ENCODE data around the gene OSBPL10. TPM values are rescaled to one million over a fixed set of nuclear protein-coding genes. Genes with fewer than 3 reads are reported as not detected.

The OSBPL10 gene
- 100 to 1,000 TPM; 160 to 175 TPM for total RNA-seq
- 113 TPM for polyA plus RNA-seq (ENCODE audit: insufficient read depth, low read depth, low replicate concordance)
- long read RNA-seq, donor 1, full-length matches to known transcripts, result 9 of 9 reads
- long read RNA-seq, donor 1, partial matches to known transcripts, result 0 of 9 reads
- long read RNA-seq, donor 1, other reads (novel, unspliced or antisense), result 0 of 9 reads
- long read RNA-seq, donor 2, full-length matches to known transcripts, result 4 of 4 reads
- long read RNA-seq, donor 2, partial matches to known transcripts, result 0 of 4 reads
- long read RNA-seq, donor 2, other reads (novel, unspliced or antisense), result 0 of 4 reads

GRCh38 chr3:31981206-31982181, at the start of gene OSBPL10, which contains the start of gene ZNF860:
OSBPL10 (minus strand) TSS chr3:31981262; CDS start chr3:31981179, 83 bp downstream.
ZNF860 (plus strand) TSS chr3:31981750; CDS start chr3:31989080, 7,330 bp downstream.
- intact Hi-C loops (cut with DNase I; ENCODE audit: low total_unique reads), result no loop called here
- H3K36me3 ChIP-seq (ENCODE audit: low read depth, missing control alignments), result no peaks in the 10 kb centered on the region
- WGBS, 2 donors, result 5 to 14% methylated on average over 32 to 65 of the region's 65 CpGs

GRCh38 chr3:32026593-32026992, 45.5 kb upstream of the OSBPL10 start:
- H3K4me3 ChIP-seq, result no peak overlapping the region
- intact Hi-C loops (cut with DNase I; ENCODE audit: low total_unique reads), result loop anchor here (10.0 kb wide), 1 partner anchor 118 kb away; no protein-coding TSS in a partner anchor
- H3K4me1 ChIP-seq, result no peaks in the 10 kb centered on the region
- no peak overlapping the region for H3K27ac ChIP-seq
- H3K27me3 ChIP-seq, result no peaks in the 10 kb centered on the region
- TF ChIP-seq CTCF (IDR thresholded peaks at IDR 0.05) (no peak), POLR2A (IDR thresholded peaks at IDR 0.05) (no peak)
- H3K36me3 ChIP-seq (ENCODE audit: low read depth, missing control alignments), result no peaks in the 10 kb centered on the region
- DNase-seq, result no peak
- H3K9me3 ChIP-seq, result no peaks in the 10 kb centered on the region
- WGBS, 2 donors, result 85 to 91% methylated on average over 6 of the region's 6 CpGs

More at GRCh38 chr3:31981206-31982181, at the start of gene OSBPL10, which contains the start of gene ZNF860:
- peak within 1 kb of the TSS; percentile 75 to 77 for H3K27ac ChIP-seq
- H3K27me3 ChIP-seq, result no peaks in the 10 kb centered on the region
- peak within 1 kb of the TSS; percentile 75 for H3K4me3 ChIP-seq
- no peaks in the 10 kb centered on the region for H3K9me3 ChIP-seq
- DNase-seq, result peak; percentile 92
- no peaks in the 10 kb centered on the region for H3K4me1 ChIP-seq
- no peak for TF ChIP-seq CTCF (IDR thresholded peaks at IDR 0.05)
- TF ChIP-seq POLR2A (IDR thresholded peaks at IDR 0.05), result no peak

- 51 to 52% methylated on average over 2 of the region's 2 CpGs for WGBS, 2 donors
- Histone ChIP-seq H3K27ac (no peak overlapping the region), H3K36me3 (ENCODE audit: low read depth, missing control alignments) (no peaks in the 10 kb centered on the region), H3K4me3 (no peak overlapping the region), H3K9me3 (no peaks in the 10 kb centered on the region), H3K27me3 (no peaks in the 10 kb centered on the region), H3K4me1 (peaks cover 5% of the 10 kb centered on the region)
- DNase-seq, result no peak
- intact Hi-C loops (cut with DNase I; ENCODE audit: low total_unique reads), result loop anchor here (10.0 kb wide), 1 partner anchor 122 kb away; no protein-coding TSS in a partner anchor
- TF ChIP-seq CTCF (IDR thresholded peaks at IDR 0.05), result no peak
- TF ChIP-seq POLR2A (IDR thresholded peaks at IDR 0.05), result no peak
Observed at GRCh38 chr3:32022947-32023346, 41.9 kb upstream of the OSBPL10 start.

GRCh38 chr3:32021748-32022147, 40.7 kb upstream of the OSBPL10 start:
- Histone ChIP-seq H3K4me3 (no peak overlapping the region), H3K4me1 (peaks cover 8% of the 10 kb centered on the region), H3K27ac (no peak overlapping the region), H3K9me3 (no peaks in the 10 kb centered on the region), H3K27me3 (no peaks in the 10 kb centered on the region), H3K36me3 (ENCODE audit: low read depth, missing control alignments) (no peaks in the 10 kb centered on the region)
- WGBS, 2 donors, result 68 to 74% methylated on average over 3 of the region's 3 CpGs
- TF ChIP-seq POLR2A (IDR thresholded peaks at IDR 0.05) (no peak), CTCF (IDR thresholded peaks at IDR 0.05) (no peak)
- intact Hi-C loops (cut with DNase I; ENCODE audit: low total_unique reads), result loop anchor here (10.0 kb wide), 1 partner anchor 123 kb away; no protein-coding TSS in a partner anchor
- DNase-seq, result no peak
